Thoracic aorta (tissue), 2 donors: ENCODE data around the gene STARD9. TPM values are rescaled to one million over a fixed set of nuclear protein-coding genes. Genes with fewer than 3 reads are reported as not detected.

Experiments
- ATAC-seq: fragments of 150-250 bp; one replicate; pipeline ENCODE4 v1.8.0; 2017; ENCODE audit warnings: low read depth; ENCODE audit not compliant: insufficient number of reproducible peaks, low FRiP score
- DNase-seq: peaks from one replicate; pipeline ENCODE4 v3.0.0-alpha.2; 2020; ENCODE audit warnings: low spot score
- H3K27ac ChIP-seq, 2 donors: fragments of 200-600 bp; sonication (generic); 1 replicate in 1 of 2; 2 replicates in 1 of 2; pipeline ENCODE4 v1.5.1; 2016; ENCODE audit warnings: mild to moderate bottlenecking in 2 of 2, moderate library complexity in 2 of 2
- H3K27me3 ChIP-seq: fragments of 200-600 bp; sonication (generic); replicated peaks from 2 replicates; pipeline ENCODE4 v1.6.0; 2016; ENCODE audit warnings: mild to moderate bottlenecking; ENCODE audit not compliant: insufficient read depth
- H3K36me3 ChIP-seq: fragments of 200-600 bp; sonication (generic); one replicate; pipeline ENCODE4 v1.5.1; 2016
- H3K4me1 ChIP-seq, 2 donors: fragments of 200-600 bp; sonication (generic); 1 replicate in 1 of 2; 2 replicates in 1 of 2; pipeline versions ENCODE4 v1.5.1 to v1.6.0; 2016; ENCODE audit warnings: low read depth in 2 of 2, mild to moderate bottlenecking in 1 of 2; ENCODE audit not compliant: control insufficient read depth in 1 of 2
- H3K4me3 ChIP-seq: fragments of 200-600 bp; sonication (generic); 2 replicates; pipeline ENCODE4 v1.5.1; 2016; ENCODE audit warnings: mild to moderate bottlenecking
- H3K9me3 ChIP-seq: fragments of 200-600 bp; sonication (generic); 2 replicates; pipeline ENCODE4 v1.5.1; 2016
- total RNA-seq, 2 donors: library from RNA; depleted of rRNA; stranded (reverse); fragments of >200 nt; gene quantifications; one replicate each; pipeline versions ENCODE4 v1.1.0 to v1.2.3, GENCODE V29; 2016
- TF ChIP-seq, protein P1 (sequence below): fragments of 200-600 bp; sonication (generic); IDR thresholded peaks from one replicate; pipeline ENCODE4 v1.5.1; 2019; ENCODE audit warnings: antibody characterized with exemption

Gene STARD9
- total RNA-seq, 2 donors from 2014 or later: 59.8 to 67.8 TPM

GRCh38 chr15:42741710-42742109 lies 166.3 kb downstream of the STARD9 start:
- H3K4me3 ChIP-seq: no peak overlapping the region
- no peak for DNase-seq
- no peak for ATAC-seq
- no peaks in the 10 kb centered on the region for H3K9me3 ChIP-seq
- no peak overlapping the region for H3K27ac ChIP-seq
- H3K27me3 ChIP-seq: no peaks in the 10 kb centered on the region
- H3K4me1 ChIP-seq: peaks cover 0 to 8% of the 10 kb centered on the region in 2 donors
- H3K36me3 ChIP-seq: peaks cover 5% of the 10 kb centered on the region
- TF ChIP-seq, protein P1, sequence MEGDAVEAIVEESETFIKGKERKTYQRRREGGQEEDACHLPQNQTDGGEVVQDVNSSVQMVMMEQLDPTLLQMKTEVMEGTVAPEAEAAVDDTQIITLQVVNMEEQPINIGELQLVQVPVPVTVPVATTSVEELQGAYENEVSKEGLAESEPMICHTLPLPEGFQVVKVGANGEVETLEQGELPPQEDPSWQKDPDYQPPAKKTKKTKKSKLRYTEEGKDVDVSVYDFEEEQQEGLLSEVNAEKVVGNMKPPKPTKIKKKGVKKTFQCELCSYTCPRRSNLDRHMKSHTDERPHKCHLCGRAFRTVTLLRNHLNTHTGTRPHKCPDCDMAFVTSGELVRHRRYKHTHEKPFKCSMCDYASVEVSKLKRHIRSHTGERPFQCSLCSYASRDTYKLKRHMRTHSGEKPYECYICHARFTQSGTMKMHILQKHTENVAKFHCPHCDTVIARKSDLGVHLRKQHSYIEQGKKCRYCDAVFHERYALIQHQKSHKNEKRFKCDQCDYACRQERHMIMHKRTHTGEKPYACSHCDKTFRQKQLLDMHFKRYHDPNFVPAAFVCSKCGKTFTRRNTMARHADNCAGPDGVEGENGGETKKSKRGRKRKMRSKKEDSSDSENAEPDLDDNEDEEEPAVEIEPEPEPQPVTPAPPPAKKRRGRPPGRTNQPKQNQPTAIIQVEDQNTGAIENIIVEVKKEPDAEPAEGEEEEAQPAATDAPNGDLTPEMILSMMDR: no peak

DNA sequence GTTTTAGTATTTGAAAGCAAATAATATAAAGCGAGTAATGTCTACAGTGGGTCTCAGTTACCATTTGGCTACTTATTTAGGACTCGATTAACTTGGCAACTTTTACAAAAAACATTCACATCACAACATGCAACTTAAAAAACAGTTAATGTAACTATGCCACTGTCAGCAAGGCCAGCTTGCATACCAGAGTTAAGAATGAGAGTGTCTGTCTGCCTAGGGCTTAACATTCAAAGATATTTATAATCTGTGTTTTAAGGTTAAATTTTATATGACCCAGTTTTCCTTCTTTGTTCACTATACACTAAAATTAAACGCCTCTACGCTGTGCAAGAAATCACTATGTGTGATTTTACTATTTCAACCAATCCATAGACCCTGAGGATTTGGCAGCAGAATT lies 166.7 kb downstream of the STARD9 start:
- no peak for DNase-seq
- TF ChIP-seq, protein P1: no peak
- H3K9me3 ChIP-seq: no peaks in the 10 kb centered on the region
- ATAC-seq: no peak
- peaks cover 0 to 8% of the 10 kb centered on the region in 2 donors for H3K4me1 ChIP-seq
- no peak overlapping the region for H3K4me3 ChIP-seq
- H3K27me3 ChIP-seq: no peaks in the 10 kb centered on the region
- H3K27ac ChIP-seq: no peak overlapping the region
- peaks cover 5% of the 10 kb centered on the region for H3K36me3 ChIP-seq

- DNase-seq: no peak
- no peaks in the 10 kb centered on the region for H3K4me1 ChIP-seq
- H3K36me3 ChIP-seq: peaks cover 5% of the 10 kb centered on the region
- no peaks in the 10 kb centered on the region for H3K27me3 ChIP-seq
- no peak overlapping the region for H3K27ac ChIP-seq
- no peaks in the 10 kb centered on the region for H3K9me3 ChIP-seq
- no peak overlapping the region for H3K4me3 ChIP-seq
- TF ChIP-seq, protein P1: no peak
- ATAC-seq: no peak
Measured at GRCh38 chr15:42744195-42744594, 168.8 kb downstream of the STARD9 start.

GRCh38 chr15:42749266-42749665 lies 173.9 kb downstream of the STARD9 start:
- DNase-seq: no peak
- H3K4me3 ChIP-seq: no peak overlapping the region
- no peak overlapping the region for H3K27ac ChIP-seq
- H3K9me3 ChIP-seq: peaks cover 5% of the 10 kb centered on the region
- no peaks in the 10 kb centered on the region for H3K4me1 ChIP-seq
- H3K27me3 ChIP-seq: no peaks in the 10 kb centered on the region
- peaks cover 5% of the 10 kb centered on the region for H3K36me3 ChIP-seq
- TF ChIP-seq, protein P1: no peak
- ATAC-seq: no peak

GRCh38 chr15:42750306-42750705 lies 174.9 kb downstream of the STARD9 start:
- Histone ChIP-seq H3K36me3 (peaks cover 5% of the 10 kb centered on the region), H3K27me3 (no peaks in the 10 kb centered on the region), H3K9me3 (peaks cover 5% of the 10 kb centered on the region), H3K4me1 (no peaks in the 10 kb centered on the region), H3K27ac (no peak overlapping the region), H3K4me3 (no peak overlapping the region)
- ATAC-seq: no peak
- DNase-seq: no peak
- TF ChIP-seq, protein P1: no peak
